GM12878 (cell line): ENCODE measurements around the gene WTIP. TPM values are rescaled to one million over a fixed set of nuclear protein-coding genes. Genes with fewer than 3 reads are reported as not detected.

Experiments used
- ATAC-seq: fragments of 200-7000 bp; cut with Tn5 transposase; 3 replicates; pipeline ENCODE4 v1.9.1; 2020; ENCODE audit warnings: mild to moderate bottlenecking, moderate library complexity
- BruUV-seq: library from RNA; stranded (reverse); fragments of 400-500 nt; replicated peaks from 2 replicates; lab custom pipeline; 2021; lab: Mats Ljungman, UMichigan
- CTCF ChIA-PET: fragments of 300-600 bp; sonication (Branson Sonifier 250); formaldehyde crosslinking; extraction: SDS; loops from one replicate; lab custom pipeline; 2021; ENCODE audit warnings: inconsistent platforms; lab: Yijun Ruan, JAX
- POLR2A ChIA-PET: fragments of 350-600 bp; formaldehyde crosslinking; extraction: SDS; loops from one replicate; lab custom pipeline; 2021; ENCODE audit warnings: inconsistent platforms; lab: Charles Lee
- RAD21 ChIA-PET: fragments of 300-600 bp; sonication (Branson Sonifier 250); formaldehyde crosslinking; loops from one replicate; lab custom pipeline; 2023; ENCODE audit warnings: antibody characterized with exemption; ENCODE audit not compliant: unreplicated experiment; lab: Charles Lee
- SMC1A ChIA-PET: fragments of 300-600 bp; sonication (Branson Sonifier 250); formaldehyde crosslinking; loops from one replicate; lab custom pipeline; 2023; ENCODE audit not compliant: unreplicated experiment, uncharacterized antibody; lab: Charles Lee
- DNase-seq: peaks from one replicate; pipeline ENCODE4 v3.0.0-alpha.2; 2011; ENCODE audit warnings: low read depth, low spot score
- FAIRE-seq: peaks from 3 replicates; lab custom pipeline; 2011; peaks lifted over from hg19 to GRCh38; lab: Jason Lieb, UNC
- H2AFZ ChIP-seq: 2 replicates; pipeline ENCODE4 v1.6.0; 2011; ENCODE audit warnings: low read depth, low read length, control low read depth; ENCODE audit not compliant: control insufficient read depth
- H3K27ac ChIP-seq: 2 replicates; pipeline ENCODE4 v1.5.1; 2011; ENCODE audit warnings: control low read depth; ENCODE audit not compliant: control insufficient read depth, insufficient read depth
- H3K27me3 ChIP-seq, 2 experiments: replicated peaks in 1 of 2; 2 replicates each; pipeline versions ENCODE4 v1.6.0 to v1.6.1; 2011; ENCODE audit warnings: low read length in 1 of 2; ENCODE audit not compliant: control insufficient read depth in 2 of 2, insufficient read depth in 2 of 2
- H3K36me3 ChIP-seq, 2 experiments: 2 replicates each; pipeline ENCODE4 v1.5.1; 2011; ENCODE audit warnings: low read length in 1 of 2; ENCODE audit not compliant: control insufficient read depth in 2 of 2, insufficient read depth in 2 of 2
- H3K4me1 ChIP-seq: 2 replicates; pipeline ENCODE4 v1.6.1; 2011; ENCODE audit warnings: mild to moderate bottlenecking, low read length, moderate library complexity, mixed read lengths; ENCODE audit not compliant: control insufficient read depth, insufficient read depth
- H3K4me2 ChIP-seq: 2 replicates; pipeline ENCODE4 v1.6.0; 2011; ENCODE audit warnings: control low read depth; ENCODE audit not compliant: control insufficient read depth, insufficient read depth
- H3K4me3 ChIP-seq: fragments of 200-600 bp; sonication (generic); 2 replicates; pipeline ENCODE4 v1.5.1; 2016
- H3K79me2 ChIP-seq: 2 replicates; pipeline ENCODE4 v1.6.0; 2011; ENCODE audit warnings: low read length; ENCODE audit not compliant: control insufficient read depth, insufficient read depth
- H3K9ac ChIP-seq: 2 replicates; pipeline ENCODE4 v1.8.0; 2011; ENCODE audit warnings: low read length, control low read depth, mixed read lengths; ENCODE audit not compliant: control insufficient read depth, insufficient read depth
- H3K9me3 ChIP-seq: replicated peaks from 3 replicates; pipeline ENCODE4 v1.5.1; 2011; ENCODE audit warnings: mild to moderate bottlenecking, low read length; ENCODE audit not compliant: control insufficient read depth, insufficient read depth
- H4K20me1 ChIP-seq: 2 replicates; pipeline ENCODE4 v1.6.0; 2011; ENCODE audit not compliant: control insufficient read depth, insufficient read depth
- CBX5 ChIP-seq: sonication (generic); IDR thresholded peaks from 2 replicates; pipeline ENCODE4 v1.6.1; 2016; ENCODE audit warnings: low read depth, moderate library complexity, mild to moderate bottlenecking, inconsistent platforms
- DPF2 ChIP-seq: fragments of 450-650 bp; IDR thresholded peaks from 2 replicates; pipeline ENCODE4 v1.6.1; 2017; ENCODE audit warnings: mild to moderate bottlenecking
- E2F8 ChIP-seq: fragments of 450-650 bp; IDR thresholded peaks from 2 replicates; pipeline ENCODE4 v1.6.1; 2018; ENCODE audit warnings: mild to moderate bottlenecking, low read depth, moderate library complexity; ENCODE audit not compliant: partially characterized antibody
- FOXK2 ChIP-seq: fragments of 450-650 bp; IDR thresholded peaks from 2 replicates; pipeline ENCODE4 v1.6.1; 2017; ENCODE audit warnings: mild to moderate bottlenecking, moderate library complexity
- IRF4 ChIP-seq: IDR thresholded peaks from 2 replicates; pipeline ENCODE4 v1.6.1; 2011; ENCODE audit warnings: low read depth, low read length
- MLLT1 ChIP-seq: fragments of 450-650 bp; IDR thresholded peaks from 2 replicates; pipeline ENCODE4 v1.6.1; 2016; ENCODE audit warnings: mild to moderate bottlenecking
- NR2C1 ChIP-seq: fragments of 450-650 bp; IDR thresholded peaks from 2 replicates; pipeline ENCODE4 v1.6.1; 2017; ENCODE audit warnings: antibody characterized with exemption, mild to moderate bottlenecking, moderate library complexity
- NR2F1 ChIP-seq: fragments of 450-650 bp; conservative IDR thresholded peaks from 2 replicates; pipeline ENCODE4 v1.6.1; 2017; ENCODE audit warnings: mild to moderate bottlenecking
- PAX5 ChIP-seq: IDR thresholded peaks from 2 replicates; pipeline ENCODE4 v1.6.1; 2011; ENCODE audit warnings: low read depth, low read length, borderline replicate concordance
- STAT1 ChIP-seq: fragments of 450-650 bp; conservative IDR thresholded peaks from 2 replicates; pipeline ENCODE4 v1.6.1; 2014; ENCODE audit warnings: antibody characterized with exemption, mild to moderate bottlenecking
- SUZ12 ChIP-seq: fragments of 200-600 bp; sonication (generic); IDR thresholded peaks from one replicate; pipeline ENCODE4 v1.6.1; 2018; ENCODE audit warnings: antibody characterized with exemption, mild to moderate bottlenecking; ENCODE audit not compliant: unreplicated experiment
- TBL1XR1 ChIP-seq: IDR thresholded peaks from 2 replicates; pipeline ENCODE4 v1.6.1; 2012; ENCODE audit warnings: low read depth, low read length, improper control_type of control experiment
- TCF12 ChIP-seq: IDR thresholded peaks from 2 replicates; pipeline ENCODE4 v1.6.1; 2011; ENCODE audit warnings: low read depth, mild to moderate bottlenecking, low read length
- ZNF24 ChIP-seq: fragments of 450-650 bp; IDR thresholded peaks from 2 replicates; pipeline ENCODE4 v1.6.1; 2017; ENCODE audit warnings: antibody characterized with exemption, mild to moderate bottlenecking
- WGBS: methylation state at CpG from one replicate; pipeline ENCODE4 v1.1.6; 2016; ENCODE audit warnings: low lambda C conversion rate; ENCODE audit not compliant: insufficient replicate concordance, insufficient coverage; ENCODE audit errors: missing lambda C conversion rate; 5-methylcytosine and 5-hydroxymethylcytosine counted together
- in situ Hi-C: fragments of 300-500 bp; cut with MboI; formaldehyde crosslinking; loops from 9 replicates; pipeline ENCODE4 v1.14.3; 2018; ENCODE audit warnings: mixed read lengths
- intact Hi-C: fragments of 100-400 bp; cut with micrococcal nuclease; formaldehyde crosslinking; loops from one replicate; pipeline ENCODE4 v1.14.2; 2022; ENCODE audit not compliant: unreplicated experiment
- polyA plus RNA-seq, 11 experiments: library from polyadenylated mRNA; depleted of rRNA in 4 of 11; unstranded in 6 of 11; stranded (reverse) in 5 of 11; fragments of >200 nt; fragmentation: Nextera tagmentation in 4 of 11; fragmentation: Illumina TruSeq in 1 of 11; extraction: Ambion mirVana in 4 of 11; extraction: Trizol in 1 of 11; gene quantifications; 1 replicate in 1 of 11; 2 replicates in 10 of 11; pipeline versions ENCODE4 v1.2.1 to v1.2.3, GENCODE V29; 2011 to 2016; ENCODE audit warnings: inconsistent platforms in 2 of 11, missing spikeins in 2 of 11, low read depth in 1 of 11
- total RNA-seq, 4 experiments: library from RNA; depleted of rRNA in 3 of 4; stranded (reverse); fragments of >200 nt in 3 of 4; fragmentation: Illumina TruSeq in 1 of 4; extraction: Trizol in 1 of 4; gene quantifications; 2 replicates each; pipeline versions ENCODE4 v1.2.1 to v1.2.3, GENCODE V29; 2013 to 2021

The WTIP gene
- total and polyA plus RNA-seq, 10 of the 15 experiments (the other 5 are each of a cell fraction or from before 2014, with no cell fraction given): 0.06 to 0.77 (median 0.17) TPM; not detected in 2

- in situ Hi-C loops (no loop called here), intact Hi-C loops (no loop called here)
- Histone ChIP-seq H2AFZ (no peak overlapping the region), H3K79me2 (no peaks in the 10 kb centered on the region), H3K27me3 (no peaks in the 10 kb centered on the region), H4K20me1 (no peaks in the 10 kb centered on the region), H3K27ac (no peak overlapping the region), H3K9ac (no peak overlapping the region), H3K4me2 (no peak overlapping the region), H3K4me1 (no peaks in the 10 kb centered on the region), H3K36me3 (no peaks in the 10 kb centered on the region), H3K4me3 (no peak overlapping the region), H3K9me3 (no peaks in the 10 kb centered on the region)
- ChIA-PET POLR2A (no interaction called here), SMC1A (no interaction called here), RAD21 (no interaction called here), CTCF (no interaction called here)
- FAIRE-seq (no peak), DNase-seq (no peak), ATAC-seq (no peak)
- TF ChIP-seq NR2F1 (no peak), CBX5 (no peak)
- no TSS peak for BruUV-seq
- WGBS: 11% methylated on average over 6 of the region's 6 CpGs
Measured at GRCh38 chr19:34504273-34504808, 22.8 kb downstream of the WTIP start.

GRCh38 chr19:34504809-34505291, 23.3 kb downstream of the WTIP start:
- ATAC-seq: no peak
- no TSS peak for BruUV-seq
- H3K27ac ChIP-seq: no peak overlapping the region
- ChIA-PET SMC1A (no interaction called here), POLR2A (no interaction called here), CTCF (no interaction called here), RAD21 (no interaction called here)
- H3K4me1 ChIP-seq: no peaks in the 10 kb centered on the region
- no peaks in the 10 kb centered on the region for H3K9me3 ChIP-seq
- no peaks in the 10 kb centered on the region for H4K20me1 ChIP-seq
- intact Hi-C loops: no loop called here
- no peaks in the 10 kb centered on the region for H3K27me3 ChIP-seq
- no peak overlapping the region for H3K9ac ChIP-seq
- no peaks in the 10 kb centered on the region for H3K79me2 ChIP-seq
- H2AFZ ChIP-seq: no peak overlapping the region
- FAIRE-seq: no peak
- in situ Hi-C loops: no loop called here
- no peak overlapping the region for H3K4me3 ChIP-seq
- WGBS: 12% methylated on average over 8 of the region's 9 CpGs
- no peaks in the 10 kb centered on the region for H3K36me3 ChIP-seq
- DNase-seq: no peak
- no peak overlapping the region for H3K4me2 ChIP-seq
- TF ChIP-seq MLLT1 (no peak), DPF2 (no peak), STAT1 (no peak), TCF12 (no peak), ZNF24 (no peak), NR2C1 (no peak), SUZ12 (no peak), PAX5 (no peak), TBL1XR1 (no peak), E2F8 (no peak), IRF4 (no peak), FOXK2 (no peak)
